ENCODE results near the gene KCMF1. TPM values are rescaled to one million over a fixed set of nuclear protein-coding genes. Genes with fewer than 3 reads are reported as not detected.
"Not testable (repeated sequence)": the region's sequence is repeated elsewhere in the genome, so short reads cannot be mapped to it uniquely, and the experiment has no call there.

The KCMF1 gene
- total RNA-seq, 3 donors from 2014 or later, result 73.0 to 95.2 (median 85.0) TPM

- DNase-seq (peak in 1 of 3 donors; percentile 42), ATAC-seq (peak; percentile 47)
- Histone ChIP-seq H3K4me3 (no peak overlapping the region), H3K9me3 (no peaks in the 10 kb centered on the region), H3K36me3 (ENCODE audit: low read depth) (no peaks in the 10 kb centered on the region), H3K4me1 (ENCODE audit: low read depth) (peaks cover 10% of the 10 kb centered on the region)
- intact Hi-C loops (cut with DNase I, micrococcal nuclease), result no loop called here
- TF ChIP-seq CTCF (IDR thresholded peaks at IDR 0.05), result no peak
Observed at GRCh38 chr2:84940831-84941412, 30.0 kb upstream of the KCMF1 start.

GRCh38 chr2:84942166-84942565 lies 28.8 kb upstream of the KCMF1 start:
- H3K36me3 ChIP-seq (ENCODE audit: low read depth), result no peaks in the 10 kb centered on the region
- ATAC-seq (no peak), DNase-seq (no peak)
- intact Hi-C loops (cut with DNase I, micrococcal nuclease), result no loop called here
- no peaks in the 10 kb centered on the region for H3K9me3 ChIP-seq
- peaks cover 18% of the 10 kb centered on the region for H3K4me1 ChIP-seq (ENCODE audit: low read depth)
- no peak overlapping the region for H3K4me3 ChIP-seq
- TF ChIP-seq CTCF (IDR thresholded peaks at IDR 0.05), result no peak

GRCh38 chr2:84942964-84943421 lies 28.0 kb upstream of the KCMF1 start:
- Histone ChIP-seq H3K4me1 (ENCODE audit: low read depth) (peaks cover 18% of the 10 kb centered on the region), H3K9me3 (no peaks in the 10 kb centered on the region), H3K36me3 (ENCODE audit: low read depth) (no peaks in the 10 kb centered on the region), H3K4me3 (no peak overlapping the region)
- TF ChIP-seq CTCF (IDR thresholded peaks at IDR 0.05), result no peak
- intact Hi-C loops (cut with DNase I, micrococcal nuclease), result no loop called here
- no peak for ATAC-seq
- no peak for DNase-seq

- Histone ChIP-seq H3K36me3 (ENCODE audit: low read depth) (no peaks in the 10 kb centered on the region), H3K9me3 (no peaks in the 10 kb centered on the region), H3K4me3 (no peak overlapping the region), H3K4me1 (ENCODE audit: low read depth) (peaks cover 18% of the 10 kb centered on the region)
- ATAC-seq (no peak), DNase-seq (no peak)
- TF ChIP-seq CTCF (IDR thresholded peaks at IDR 0.05), result no peak
- intact Hi-C loops (cut with DNase I, micrococcal nuclease), result no loop called here
Observed at GRCh38 chr2:84944295-84944909, 26.6 kb upstream of the KCMF1 start.

- H3K9me3 ChIP-seq; H3K4me1 ChIP-seq (ENCODE audit: low read depth); intact Hi-C loops (cut with DNase I, micrococcal nuclease); H3K4me3 ChIP-seq; H3K36me3 ChIP-seq (ENCODE audit: low read depth): not testable (repeated sequence)
- DNase-seq (peak in 2 of 3 donors; percentile 48 to 57), ATAC-seq (peak; percentile 72)
Observed at GRCh38 chr2:84945838-84946203, 25.1 kb upstream of the KCMF1 start.

GRCh38 chr2:84946204-84947009 lies 24.6 kb upstream of the KCMF1 start:
- H3K9me3 ChIP-seq, result no peaks in the 10 kb centered on the region
- peak; percentile 68 to 84 (median 74) for DNase-seq
- no peak overlapping the region for H3K4me3 ChIP-seq
- ATAC-seq, result peak; percentile 96
- no peaks in the 10 kb centered on the region for H3K36me3 ChIP-seq (ENCODE audit: low read depth)
- intact Hi-C loops (cut with DNase I, micrococcal nuclease), result no loop called here
- H3K4me1 ChIP-seq (ENCODE audit: low read depth), result peaks cover 8% of the 10 kb centered on the region
- no peak for TF ChIP-seq CTCF (IDR thresholded peaks at IDR 0.05)

Measured in mucosa of descending colon (tissue), 3 donors.